AG09309 (cell line): ENCODE measurements around the gene C9orf50.
A peak's percentile ranks its signal among the peaks of the same experiment; 100 is the strongest.
"Not testable (repeated sequence)": the region's sequence is repeated elsewhere in the genome, so short reads cannot be mapped to it uniquely, and the experiment has no call there.

Experiments
- DNase-seq: peaks from one replicate; pipeline ENCODE4 v3.0.0-alpha.2; 2010; ENCODE audit warnings: low read depth
- H3K4me3 ChIP-seq: 2 replicates; pipeline ENCODE4 v1.5.1; 2011; ENCODE audit warnings: mild to moderate bottlenecking, low read depth, low read length, moderate library complexity; ENCODE audit not compliant: control insufficient read depth
- TF ChIP-seq, protein P1 (sequence below): IDR thresholded peaks from 2 replicates; pipeline ENCODE4 v1.5.1; 2011; ENCODE audit warnings: mild to moderate bottlenecking, low read depth, low read length, inconsistent platforms; ENCODE audit not compliant: insufficient read depth, control insufficient read depth; ENCODE audit errors: missing control alignments

The C9orf50 gene

DNA sequence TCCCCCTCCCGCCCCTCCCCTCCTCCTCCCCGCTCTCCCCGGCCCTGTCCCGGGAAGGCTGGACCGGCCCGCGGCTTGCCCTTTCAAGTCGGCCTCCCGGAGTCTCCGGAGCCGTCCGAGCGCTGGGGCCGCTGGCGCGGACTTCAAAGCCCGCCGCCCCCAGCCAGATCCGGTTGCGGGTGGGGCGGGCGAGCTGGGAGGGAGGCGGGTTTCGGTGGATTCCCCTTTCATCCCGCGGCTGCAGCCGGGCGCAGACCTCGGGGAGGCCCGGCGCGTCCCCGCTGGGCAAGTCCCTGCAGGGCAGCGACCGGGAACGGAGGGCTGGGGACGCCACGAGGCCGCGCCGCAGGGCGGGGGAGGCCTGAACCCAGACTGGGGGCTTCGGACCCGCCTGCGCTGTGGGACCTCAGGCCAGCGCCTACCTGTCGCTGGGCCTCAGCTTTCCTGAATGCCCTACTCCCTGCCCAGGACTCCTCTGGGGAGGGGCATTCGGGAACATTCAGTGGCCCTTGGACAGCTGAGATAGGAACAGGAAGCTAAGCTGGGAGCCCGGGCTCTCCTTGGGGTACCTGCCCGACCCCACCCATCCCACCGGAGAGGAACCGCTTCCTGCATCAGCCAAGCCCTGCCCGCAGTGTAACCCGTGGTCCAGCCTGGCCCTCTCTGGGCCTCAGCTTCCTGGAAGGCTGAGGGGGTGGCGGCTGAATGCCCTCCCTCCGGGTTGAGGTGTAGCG, 23.4 kb downstream of the C9orf50 start:
- no peak for DNase-seq
- peak overlapping the region; percentile 31 for H3K4me3 ChIP-seq

GRCh38 chr9:129596541-129597331, 24.2 kb downstream of the C9orf50 start:
- no peak for DNase-seq
- H3K4me3 ChIP-seq = peak overlapping the region; percentile 31
- TF ChIP-seq, protein P1, sequence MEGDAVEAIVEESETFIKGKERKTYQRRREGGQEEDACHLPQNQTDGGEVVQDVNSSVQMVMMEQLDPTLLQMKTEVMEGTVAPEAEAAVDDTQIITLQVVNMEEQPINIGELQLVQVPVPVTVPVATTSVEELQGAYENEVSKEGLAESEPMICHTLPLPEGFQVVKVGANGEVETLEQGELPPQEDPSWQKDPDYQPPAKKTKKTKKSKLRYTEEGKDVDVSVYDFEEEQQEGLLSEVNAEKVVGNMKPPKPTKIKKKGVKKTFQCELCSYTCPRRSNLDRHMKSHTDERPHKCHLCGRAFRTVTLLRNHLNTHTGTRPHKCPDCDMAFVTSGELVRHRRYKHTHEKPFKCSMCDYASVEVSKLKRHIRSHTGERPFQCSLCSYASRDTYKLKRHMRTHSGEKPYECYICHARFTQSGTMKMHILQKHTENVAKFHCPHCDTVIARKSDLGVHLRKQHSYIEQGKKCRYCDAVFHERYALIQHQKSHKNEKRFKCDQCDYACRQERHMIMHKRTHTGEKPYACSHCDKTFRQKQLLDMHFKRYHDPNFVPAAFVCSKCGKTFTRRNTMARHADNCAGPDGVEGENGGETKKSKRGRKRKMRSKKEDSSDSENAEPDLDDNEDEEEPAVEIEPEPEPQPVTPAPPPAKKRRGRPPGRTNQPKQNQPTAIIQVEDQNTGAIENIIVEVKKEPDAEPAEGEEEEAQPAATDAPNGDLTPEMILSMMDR = no peak

More for the DNA sequence above, 23.4 kb downstream of the C9orf50 start:
- TF ChIP-seq, protein P1 = no peak

GRCh38 chr9:129595903-129596540, 24.9 kb downstream of the C9orf50 start:
- DNase-seq = no peak
- TF ChIP-seq, protein P1 = no peak
- no peak overlapping the region for H3K4me3 ChIP-seq

DNA sequence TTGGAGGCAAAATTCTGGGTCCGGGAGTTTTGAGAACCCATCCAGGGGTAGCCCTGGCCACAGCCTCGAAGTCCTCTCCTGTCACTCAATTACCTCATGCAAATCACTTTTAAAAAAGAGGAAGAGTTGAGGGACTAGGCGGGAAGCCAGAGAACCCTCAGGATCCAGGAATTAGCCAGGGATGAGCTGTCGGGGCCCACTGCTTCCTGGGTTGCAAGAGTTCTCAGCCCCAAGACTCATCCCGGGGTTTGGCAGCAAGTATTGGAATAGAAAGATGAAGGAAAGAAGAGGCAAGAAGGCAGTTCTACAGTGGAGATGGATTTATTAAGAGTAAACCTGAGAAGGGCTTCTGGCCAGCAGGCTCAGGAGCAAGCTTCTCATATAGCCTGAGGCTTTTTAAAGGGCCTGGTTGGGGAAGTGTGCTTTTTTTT, 25.6 kb downstream of the C9orf50 start:
- TF ChIP-seq, protein P1 = no peak
- no peak overlapping the region for H3K4me3 ChIP-seq
- no peak for DNase-seq

DNA sequence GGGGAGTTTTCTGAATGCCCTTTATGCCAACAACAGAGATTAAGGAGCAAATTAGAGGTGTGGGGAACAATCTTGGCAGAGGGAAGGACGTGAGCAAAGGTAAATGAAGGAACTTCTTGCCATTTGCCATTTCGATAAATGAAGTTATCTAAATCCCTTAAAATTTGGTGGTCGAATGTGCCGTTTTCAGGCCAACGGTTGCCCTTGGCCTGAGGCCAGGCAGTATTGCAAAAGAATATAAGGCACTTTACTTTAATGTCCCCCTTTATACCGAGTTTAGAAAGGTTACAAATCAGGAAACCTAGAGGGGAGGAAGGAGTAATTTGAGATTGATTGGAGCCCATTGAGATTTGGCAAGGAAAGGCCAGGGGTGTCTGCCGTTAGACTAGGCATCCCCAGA, 26.3 kb downstream of the C9orf50 start:
- TF ChIP-seq, protein P1 = no peak

GRCh38 chr9:129592790-129593189, 28.1 kb downstream of the C9orf50 start:
- not testable (repeated sequence) for DNase-seq, H3K4me3 ChIP-seq

More for the DNA sequence above, 26.3 kb downstream of the C9orf50 start:
- no peak overlapping the region for H3K4me3 ChIP-seq
- no peak for DNase-seq
